K562 (cell line): Measurements from ENCODE around the gene P4HTM. TPM values are rescaled to one million over a fixed set of nuclear protein-coding genes. Genes with fewer than 3 reads are reported as not detected.

Experiments used
- ATAC-seq: fragments of 200-7000 bp; cut with Tn5 transposase; 3 replicates; pipeline ENCODE4 v1.9.1; 2020; ENCODE audit warnings: moderate library complexity
- BruUV-seq: library from RNA; stranded (reverse); fragments of 400-500 nt; replicated peaks from 2 replicates; lab custom pipeline; 2021; lab: Mats Ljungman, UMichigan
- CTCF ChIA-PET: fragments of 300-600 bp; formaldehyde crosslinking; extraction: SDS; loops from one replicate; lab custom pipeline; 2021; ENCODE audit warnings: low intra/inter-chr PET ratio; lab: Yijun Ruan, JAX
- POLR2A ChIA-PET: fragments of 300-600, 350-650 bp; sonication (Branson Sonifier 250); formaldehyde crosslinking; extraction: SDS; loops from one replicate; lab custom pipeline; 2021; ENCODE audit warnings: antibody characterized with exemption, inconsistent platforms; lab: Yijun Ruan, JAX
- DNase-seq, 4 experiments: peaks; one replicate each; pipeline versions ENCODE4 v3.0.0 to v3.0.0-alpha.2; 2011 to 2018; ENCODE audit warnings: low spot score in 3 of 4, mixed read lengths in 3 of 4; ENCODE audit errors: extremely low read depth in 1 of 4
- FAIRE-seq: peaks from 2 replicates; lab custom pipeline; 2011; peaks lifted over from hg19 to GRCh38; lab: Jason Lieb, UNC
- H2AFZ ChIP-seq: 2 replicates; pipeline ENCODE4 v1.6.0; 2011; ENCODE audit warnings: low read depth, low read length, control low read depth, inconsistent platforms
- H3K27ac ChIP-seq: fragments of 200-600 bp; 3 replicates; pipeline ENCODE4 v1.8.0; 2011; ENCODE audit warnings: low read depth, mild to moderate bottlenecking, control low read depth, inconsistent platforms, low read length, moderate library complexity, mixed read lengths; ENCODE audit errors: extremely low read depth
- H3K27me3 ChIP-seq, 2 experiments: fragments of 300-600 bp in 1 of 2; 2 replicates in 1 of 2; 3 replicates in 1 of 2; pipeline versions ENCODE4 v1.6.0 to v1.8.0; 2011; ENCODE audit warnings: inconsistent platforms in 2 of 2, low read length in 2 of 2, mild to moderate bottlenecking in 1 of 2, mixed read lengths in 1 of 2, moderate library complexity in 1 of 2; ENCODE audit not compliant: control insufficient read depth in 2 of 2, insufficient read depth in 2 of 2
- H3K36me3 ChIP-seq: fragments of 300-600 bp; 3 replicates; pipeline ENCODE4 v1.8.0; 2011; ENCODE audit warnings: mild to moderate bottlenecking, low read length, inconsistent platforms; ENCODE audit not compliant: control insufficient read depth, insufficient read depth
- H3K4me1 ChIP-seq, 2 experiments: fragments of 200-600 bp in 1 of 2; replicated peaks in 1 of 2; 2 replicates in 1 of 2; 3 replicates in 1 of 2; pipeline versions ENCODE4 v1.5.1 to v1.8.0; 2011; ENCODE audit warnings: inconsistent platforms in 2 of 2, low read length in 2 of 2, mild to moderate bottlenecking in 1 of 2, mixed read lengths in 1 of 2, moderate library complexity in 1 of 2; ENCODE audit not compliant: control insufficient read depth in 2 of 2, insufficient read depth in 2 of 2
- H3K4me2 ChIP-seq: 2 replicates; pipeline ENCODE4 v1.6.1; 2011; ENCODE audit warnings: low read length, control low read depth, inconsistent platforms, mixed read lengths; ENCODE audit not compliant: insufficient read depth
- H3K4me3 ChIP-seq: fragments of 200-600 bp; sonication (generic), shearing (Covaris generic); 2 replicates; pipeline ENCODE4 v1.5.1; 2016; ENCODE audit warnings: control low read depth, inconsistent platforms
- H3K79me2 ChIP-seq: fragments of 200-600 bp; 3 replicates; pipeline ENCODE4 v1.8.0; 2011; ENCODE audit warnings: low read length, inconsistent platforms; ENCODE audit not compliant: control insufficient read depth, insufficient read depth
- H3K9ac ChIP-seq, 2 experiments: 2 replicates each; pipeline versions ENCODE4 v1.6.0 to v1.6.1; 2011; ENCODE audit warnings: low read depth in 2 of 2, low read length in 2 of 2, control low read depth in 1 of 2, inconsistent platforms in 1 of 2, mild to moderate bottlenecking in 1 of 2, mixed read lengths in 1 of 2; ENCODE audit not compliant: insufficient read depth in 1 of 2
- H3K9me1 ChIP-seq: one replicate; pipeline ENCODE4 v1.6.0; 2011; ENCODE audit warnings: inconsistent platforms, mild to moderate bottlenecking, low read length, moderate library complexity; ENCODE audit not compliant: control insufficient read depth, insufficient read depth
- H3K9me3 ChIP-seq: replicated peaks from 2 replicates; pipeline ENCODE4 v1.5.1; 2011; ENCODE audit warnings: low read depth, low read length, inconsistent platforms; ENCODE audit not compliant: control insufficient read depth, insufficient read depth
- H4K20me1 ChIP-seq: replicated peaks from 2 replicates; pipeline ENCODE4 v1.6.1; 2011; ENCODE audit warnings: low read length, inconsistent platforms, mixed read lengths; ENCODE audit not compliant: control insufficient read depth, insufficient read depth
- CBFA2T2 ChIP-seq: fragments of 450-650 bp; conservative IDR thresholded peaks from 2 replicates; pipeline ENCODE4 v1.6.1; 2017; ENCODE audit warnings: mild to moderate bottlenecking
- CCAR2 ChIP-seq: fragments of 200-400 bp; formaldehyde crosslinking; IDR thresholded peaks from 2 replicates; pipeline ENCODE4 v1.6.1; 2017; ENCODE audit warnings: mild to moderate bottlenecking, low read depth, low read length
- EGR1 ChIP-seq: fragments of 450-650 bp; conservative IDR thresholded peaks from 2 replicates; pipeline ENCODE4 v1.6.1; 2017; ENCODE audit warnings: mild to moderate bottlenecking
- GATAD2A ChIP-seq: fragments of 450-650 bp; IDR thresholded peaks from 2 replicates; pipeline ENCODE4 v1.6.1; 2017
- HNRNPH1 ChIP-seq: fragments of 200-400 bp; formaldehyde crosslinking; optimal IDR thresholded peaks from 2 replicates; pipeline ENCODE3; 2017; ENCODE audit warnings: low read depth, mild to moderate bottlenecking, low read length, moderate library complexity
- HNRNPUL1 ChIP-seq: fragments of 200-400 bp; formaldehyde crosslinking; IDR thresholded peaks from 2 replicates; pipeline ENCODE4 v1.6.1; 2017; ENCODE audit warnings: low read length
- KHSRP ChIP-seq: fragments of 450-650 bp; IDR thresholded peaks from 2 replicates; pipeline ENCODE4 v1.6.1; 2017
- LARP7 ChIP-seq: fragments of 450-650 bp; IDR thresholded peaks from 2 replicates; pipeline ENCODE4 v1.6.1; 2016
- MAFG ChIP-seq: fragments of 450-650 bp; conservative IDR thresholded peaks from 2 replicates; pipeline ENCODE4 v1.6.1; 2016; ENCODE audit warnings: missing genetic modification characterization, missing compliant biosample characterization
- MEF2A ChIP-seq: IDR thresholded peaks from 2 replicates; pipeline ENCODE4 v1.6.1; 2011; ENCODE audit warnings: low read depth, mild to moderate bottlenecking, low read length, moderate library complexity; ENCODE audit not compliant: control insufficient read depth
- MTA2 ChIP-seq: fragments of 450-650 bp; IDR thresholded peaks from 2 replicates; pipeline ENCODE4 v1.6.1; 2016; ENCODE audit warnings: low read depth
- NFATC3 ChIP-seq: fragments of 450-650 bp; IDR thresholded peaks from 2 replicates; pipeline ENCODE4 v1.6.1; 2017; ENCODE audit warnings: mild to moderate bottlenecking
- NFRKB ChIP-seq: fragments of 450-650 bp; IDR thresholded peaks from 2 replicates; pipeline ENCODE4 v1.6.1; 2016; ENCODE audit warnings: low read depth
- POLR2B ChIP-seq: fragments of 450-650 bp; IDR thresholded peaks from 2 replicates; pipeline ENCODE4 v1.6.1; 2018; ENCODE audit warnings: low read depth; ENCODE audit not compliant: partially characterized antibody
- SRSF1 ChIP-seq: fragments of 200-400 bp; formaldehyde crosslinking; IDR thresholded peaks from 2 replicates; pipeline ENCODE4 v1.6.1; 2017; ENCODE audit warnings: mild to moderate bottlenecking, low read depth, low read length, moderate library complexity
- TCF7 ChIP-seq: sonication (generic); IDR thresholded peaks from 2 replicates; pipeline ENCODE4 v1.6.1; 2016; ENCODE audit warnings: antibody characterized with exemption, borderline replicate concordance
- ZBED1 ChIP-seq: IDR thresholded peaks from 2 replicates; pipeline ENCODE4 v1.6.1; 2014
- ZBTB7A ChIP-seq: IDR thresholded peaks from 2 replicates; pipeline ENCODE4 v1.6.1; 2011; ENCODE audit warnings: low read depth, mild to moderate bottlenecking, low read length, moderate library complexity, borderline replicate concordance; ENCODE audit not compliant: control insufficient read depth
- ZKSCAN1 ChIP-seq: fragments of 150-350 bp; IDR thresholded peaks from 2 replicates; pipeline ENCODE4 v1.6.1; 2016; ENCODE audit warnings: low read depth, low read length
- ZNF282 ChIP-seq: sonication (generic); formaldehyde crosslinking; IDR thresholded peaks from 2 replicates; pipeline ENCODE4 v1.8.1; 2023; ENCODE audit warnings: missing genetic modification reagents
- WGBS: fragments of 100-300 bp; shearing (Covaris generic); methylation state at CpG from one replicate; pipeline ENCODE4 v1.1.6; 2016; ENCODE audit warnings: low coverage, mixed read lengths; ENCODE audit not compliant: insufficient coverage; ENCODE audit errors: missing lambda C conversion rate; 5-methylcytosine and 5-hydroxymethylcytosine counted together
- in situ Hi-C: fragments of 300-500 bp; cut with MboI; formaldehyde crosslinking; loops from 4 replicates; pipeline ENCODE4 v1.15.0; 2018; ENCODE audit warnings: inconsistent platforms, mixed read lengths
- intact Hi-C: fragments of 100-400 bp; cut with micrococcal nuclease; formaldehyde crosslinking; loops from 2 replicates; pipeline ENCODE4 v1.14.2; 2022
- polyA plus RNA-seq, 8 experiments: library from polyadenylated mRNA; depleted of rRNA in 4 of 8; stranded (reverse) in 5 of 8; unstranded in 3 of 8; fragments of >200 nt; fragmentation: Nextera tagmentation in 2 of 8; fragmentation: Illumina TruSeq in 1 of 8; extraction: Ambion mirVana in 2 of 8; extraction: Trizol in 1 of 8; gene quantifications; 2 replicates each; pipeline versions ENCODE4 v1.2.1 to v1.2.3, GENCODE V29; 2011 to 2014; ENCODE audit warnings: inconsistent platforms in 1 of 8, missing spikeins in 1 of 8
- total RNA-seq, 7 experiments: library from RNA; depleted of rRNA in 6 of 7; stranded (reverse); fragments of >200 nt in 6 of 7; fragmentation: Illumina TruSeq in 2 of 7; extraction: Trizol in 2 of 7; gene quantifications; 2 replicates each; pipeline versions ENCODE4 v1.2.1 to v1.2.3, GENCODE V29; 2011 to 2021; ENCODE audit warnings: low replicate concordance in 1 of 7
- TF ChIP-seq, protein P1 (sequence below): fragments of 250-450 bp; sonication (Bioruptor Pico); IDR thresholded peaks from 2 replicates; pipeline ENCODE4 v1.6.1; 2021; ENCODE audit warnings: mild to moderate bottlenecking
- TF ChIP-seq, protein P2 (sequence below): fragments of 250-450 bp; sonication (Bioruptor Pico); IDR thresholded peaks from 2 replicates; pipeline ENCODE4 v1.8.0; 2021; ENCODE audit warnings: borderline replicate concordance, mild to moderate bottlenecking, moderate library complexity; ENCODE audit not compliant: poor library complexity, severe bottlenecking
- TF ChIP-seq, protein P3 (sequence below): fragments of 450-650 bp; IDR thresholded peaks from 2 replicates; pipeline ENCODE4 v1.6.1; 2017; ENCODE audit warnings: antibody characterized with exemption

P4HTM gene
- total and polyA plus RNA-seq, 9 of the 15 experiments (the other 6 are each of a cell fraction or from before 2014, with no cell fraction given), result 0.09 to 0.66 (median 0.25) TPM; not detected in 2

DNA sequence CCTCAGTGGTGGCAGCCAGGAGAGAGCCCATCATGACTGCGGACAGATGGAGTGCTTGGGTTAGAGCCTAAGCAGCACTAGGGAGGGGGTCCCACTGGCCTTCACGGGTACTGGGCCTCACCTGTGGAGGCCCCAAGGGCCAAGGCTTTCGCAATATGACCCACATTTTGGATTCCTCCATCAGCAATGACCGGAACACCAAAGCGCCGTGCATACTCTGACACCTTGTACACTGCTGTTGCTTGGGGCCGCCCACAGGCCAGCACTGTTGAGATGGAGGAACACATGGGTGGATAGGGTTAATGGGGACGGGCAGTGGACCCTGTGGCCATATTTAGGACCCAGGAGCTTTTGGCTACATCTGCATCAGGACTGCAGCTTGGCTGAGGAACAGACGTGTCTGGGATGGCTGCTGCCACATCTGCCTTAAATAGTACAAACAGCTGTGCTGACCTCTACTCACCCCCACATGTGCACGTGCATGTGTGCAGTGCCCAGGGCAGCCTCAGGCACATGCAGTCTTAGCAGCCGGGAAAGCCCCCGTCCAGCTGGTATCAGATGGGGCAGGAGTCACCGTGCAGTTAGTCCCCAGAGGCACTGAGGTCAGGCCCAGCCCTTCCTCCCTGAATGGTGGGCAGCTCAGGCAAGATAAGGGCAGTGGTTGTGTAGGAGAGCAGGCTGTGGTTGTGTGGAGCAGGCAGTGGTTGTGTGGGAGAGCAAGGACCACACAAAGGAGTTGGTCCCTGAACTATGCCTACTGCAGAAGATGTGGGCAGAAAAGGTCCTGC lies 35.2 kb downstream of the P4HTM start:
- no peaks in the 10 kb centered on the region for H3K9me3 ChIP-seq
- H2AFZ ChIP-seq, result no peak overlapping the region
- POLR2A ChIA-PET, result interaction anchor here (0.6 to 3.8 kb wide), 7 partner anchors 9 to 69 kb away, joined by 3 to 19 read pairs (median 5); partner anchors contain the start of gene QRICH1
- H3K4me3 ChIP-seq, result no peak overlapping the region
- H3K36me3 ChIP-seq, result peaks cover 70% of the 10 kb centered on the region
- peak overlapping the region; percentile 10; the same call in 1 of the 2 replicates for H3K4me2 ChIP-seq
- ATAC-seq, result no peak
- peaks cover 34 to 68% of the 10 kb centered on the region in 2 experiments; a peak in 4 of 5 replicates for H3K4me1 ChIP-seq
- DNase-seq, result no peak
- H4K20me1 ChIP-seq, result peaks cover 12% of the 10 kb centered on the region
- intact Hi-C loops (loop anchor here (10.0 kb wide), 1 partner anchor 140 kb away; the partner anchor contains the start of gene CCDC71), in situ Hi-C loops (no loop called here)
- H3K9ac ChIP-seq, result peak overlapping the region in 1 of 2 experiments; percentile 72; a peak in 2 of 4 replicates
- CTCF ChIA-PET, result interaction anchor here (0.6 kb wide), 1 partner anchor 96 kb away, joined by 3 read pairs; no protein-coding TSS in a partner anchor
- H3K27ac ChIP-seq, result peak overlapping the region; percentile 35; the same call in 1 of the 3 replicates
- H3K79me2 ChIP-seq, result peaks cover 91% of the 10 kb centered on the region
- WGBS, result 61% methylated on average over 13 of the region's 13 CpGs
- peaks cover 9% of the 10 kb centered on the region for H3K9me1 ChIP-seq
- BruUV-seq, result no TSS peak
- no peak for FAIRE-seq
- no peaks in the 10 kb centered on the region for H3K27me3 ChIP-seq
- TF ChIP-seq POLR2B, result peak; percentile 64
- no peak for TF ChIP-seq MAFG
- TF ChIP-seq CBFA2T2, result 0 out of 2 replicates have a peak, but pooled peaks have one; percentile 24
- no peak for TF ChIP-seq LARP7
- TF ChIP-seq GATAD2A, result no peak
- TF ChIP-seq KHSRP, result no peak
- no peak for TF ChIP-seq ZBTB7A
- TF ChIP-seq NFRKB, result no peak
- no peak for TF ChIP-seq ZBED1
- TF ChIP-seq, protein P1, sequence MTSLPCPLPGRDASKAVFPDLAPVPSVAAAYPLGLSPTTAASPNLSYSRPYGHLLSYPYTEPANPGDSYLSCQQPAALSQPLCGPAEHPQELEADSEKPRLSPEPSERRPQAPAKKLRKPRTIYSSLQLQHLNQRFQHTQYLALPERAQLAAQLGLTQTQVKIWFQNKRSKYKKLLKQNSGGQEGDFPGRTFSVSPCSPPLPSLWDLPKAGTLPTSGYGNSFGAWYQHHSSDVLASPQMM, result no peak
- TF ChIP-seq, protein P2, sequence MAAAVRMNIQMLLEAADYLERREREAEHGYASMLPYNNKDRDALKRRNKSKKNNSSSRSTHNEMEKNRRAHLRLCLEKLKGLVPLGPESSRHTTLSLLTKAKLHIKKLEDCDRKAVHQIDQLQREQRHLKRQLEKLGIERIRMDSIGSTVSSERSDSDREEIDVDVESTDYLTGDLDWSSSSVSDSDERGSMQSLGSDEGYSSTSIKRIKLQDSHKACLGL, result no peak
- no peak for TF ChIP-seq MTA2
- no peak for TF ChIP-seq TCF7
- no peak for TF ChIP-seq CCAR2
- TF ChIP-seq HNRNPUL1, result no peak
- TF ChIP-seq, protein P3, sequence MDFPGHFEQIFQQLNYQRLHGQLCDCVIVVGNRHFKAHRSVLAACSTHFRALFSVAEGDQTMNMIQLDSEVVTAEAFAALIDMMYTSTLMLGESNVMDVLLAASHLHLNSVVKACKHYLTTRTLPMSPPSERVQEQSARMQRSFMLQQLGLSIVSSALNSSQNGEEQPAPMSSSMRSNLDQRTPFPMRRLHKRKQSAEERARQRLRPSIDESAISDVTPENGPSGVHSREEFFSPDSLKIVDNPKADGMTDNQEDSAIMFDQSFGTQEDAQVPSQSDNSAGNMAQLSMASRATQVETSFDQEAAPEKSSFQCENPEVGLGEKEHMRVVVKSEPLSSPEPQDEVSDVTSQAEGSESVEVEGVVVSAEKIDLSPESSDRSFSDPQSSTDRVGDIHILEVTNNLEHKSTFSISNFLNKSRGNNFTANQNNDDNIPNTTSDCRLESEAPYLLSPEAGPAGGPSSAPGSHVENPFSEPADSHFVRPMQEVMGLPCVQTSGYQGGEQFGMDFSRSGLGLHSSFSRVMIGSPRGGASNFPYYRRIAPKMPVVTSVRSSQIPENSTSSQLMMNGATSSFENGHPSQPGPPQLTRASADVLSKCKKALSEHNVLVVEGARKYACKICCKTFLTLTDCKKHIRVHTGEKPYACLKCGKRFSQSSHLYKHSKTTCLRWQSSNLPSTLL, result no peak
- TF ChIP-seq SRSF1, result no peak
- no peak for TF ChIP-seq NFATC3
- no peak for TF ChIP-seq ZNF282
- no peak for TF ChIP-seq EGR1
- no peak for TF ChIP-seq HNRNPH1
- TF ChIP-seq MEF2A, result no peak
- TF ChIP-seq ZKSCAN1, result no peak
